Kidney (tissue), 14 donors: ENCODE data around the gene ABHD6. TPM values are rescaled to one million over a fixed set of nuclear protein-coding genes. Genes with fewer than 3 reads are reported as not detected.
A peak's percentile ranks its signal among the peaks of the same experiment; 100 is the strongest.
"Not testable (repeated sequence)": the region's sequence is repeated elsewhere in the genome, so short reads cannot be mapped to it uniquely, and the experiment has no call there.

Source experiments
- DNase-seq, 5 donors: peaks; one replicate each; pipeline ENCODE4 v3.0.0-alpha.2; 2013 to 2020
- FAIRE-seq: peaks from 2 replicates; lab custom pipeline; 2012; peaks lifted over from hg19 to GRCh38; lab: Jason Lieb, UNC
- H3K27ac ChIP-seq, 2 donors: one replicate each; pipeline ENCODE4 v1.7.0; 2013; ENCODE audit warnings: low read depth in 2 of 2, low read length in 2 of 2, inconsistent platforms in 1 of 2
- H3K27me3 ChIP-seq: one replicate; pipeline ENCODE4 v1.7.1; 2013; ENCODE audit warnings: low read length, inconsistent platforms; ENCODE audit not compliant: control insufficient read depth, insufficient read depth
- H3K36me3 ChIP-seq, 3 donors: one replicate each; pipeline versions ENCODE4 v1.7.0 to v1.7.1; 2013; ENCODE audit warnings: low read length in 3 of 3, control low read depth in 1 of 3, inconsistent platforms in 1 of 3; ENCODE audit not compliant: insufficient read depth in 3 of 3, control insufficient read depth in 2 of 3
- H3K4me1 ChIP-seq, 3 donors: one replicate each; pipeline versions ENCODE4 v1.7.0 to v1.7.1; 2013; ENCODE audit warnings: low read length in 3 of 3, inconsistent platforms in 1 of 3, low read depth in 1 of 3; ENCODE audit not compliant: control insufficient read depth in 2 of 3, insufficient read depth in 2 of 3
- H3K4me3 ChIP-seq, 3 donors: one replicate each; pipeline versions ENCODE4 v1.7.0 to v1.8.1; 2013; ENCODE audit warnings: low read length in 3 of 3, control low read depth in 1 of 3, inconsistent platforms in 1 of 3
- H3K9ac ChIP-seq, 3 donors: one replicate each; pipeline versions ENCODE4 v1.7.0 to v1.7.1; 2013; ENCODE audit warnings: low read length in 3 of 3, control low read depth in 1 of 3, inconsistent platforms in 1 of 3
- H3K9me3 ChIP-seq, 3 donors: one replicate each; pipeline versions ENCODE4 v1.7.0 to v1.7.1; 2013; ENCODE audit warnings: low read length in 3 of 3, control low read depth in 1 of 3, inconsistent platforms in 1 of 3; ENCODE audit not compliant: control insufficient read depth in 2 of 3, insufficient read depth in 1 of 3
- CTCF ChIP-seq: IDR thresholded peaks from 3 replicates; pipeline ENCODE4 v1.5.1; 2012; ENCODE audit warnings: mild to moderate bottlenecking, moderate library complexity, borderline replicate concordance; ENCODE audit not compliant: insufficient read depth; ENCODE audit errors: extremely low read depth
- intact Hi-C: fragments of 100-400 bp; cut with DNase I; formaldehyde crosslinking; loops from one replicate; pipeline ENCODE4 v1.11.1; 2022
- polyA plus RNA-seq: library from polyadenylated mRNA; stranded (reverse); fragments of 350-450 nt; fragmentation: Illumina TruSeq; extraction: RNeasy Lipid Tissue Mini Kit (QIAGEN cat#74804); gene quantifications from one replicate; pipeline ENCODE4 v1.2.3, GENCODE V29; 2014; ENCODE audit warnings: low read depth, low replicate concordance; ENCODE audit not compliant: insufficient read depth
- total RNA-seq: library from RNA; stranded (reverse); fragmentation: NEBNext Ultra II Directional; extraction: Animal tissue kit (Norgen Biotek cat#: 25700); gene quantifications from one replicate; pipeline ENCODE4 v1.2.1, GENCODE V29; 2021
- donor health status: control.
- donor health status: control.
- donor health status: control.
- donor health status: control.
- donor health status: control.
- donor health status: DM: yes; HTN: yes; CAD: no.
- donor health status: Normal renal cell carcinoma (clear cell type).

The ABHD6 gene
- total and polyA plus RNA-seq, 2 donors from 2014 or later, result 10.2 to 21.4 TPM

- Histone ChIP-seq H3K9me3 (no peaks in the 10 kb centered on the region), H3K4me1 (no peaks in the 10 kb centered on the region), H3K27me3 (no peaks in the 10 kb centered on the region), H3K27ac (no peak overlapping the region), H3K9ac (no peak overlapping the region), H3K4me3 (no peak overlapping the region), H3K36me3 (peaks cover 0 to 33% (median 14%) of the 10 kb centered on the region in 3 donors)
- FAIRE-seq (no peak), DNase-seq (no peak)
- intact Hi-C loops, result no loop called here
- TF ChIP-seq CTCF, result no peak
Measured at GRCh38 chr3:58270485-58270884, 32.9 kb downstream of the ABHD6 start.

- H3K4me1 ChIP-seq, result no peaks in the 10 kb centered on the region
- no peaks in the 10 kb centered on the region for H3K9me3 ChIP-seq
- H3K27me3 ChIP-seq, result no peaks in the 10 kb centered on the region
- no peak overlapping the region for H3K9ac ChIP-seq
- H3K27ac ChIP-seq, result peak overlapping the region in 1 of 2 donors; percentile 49
- peaks cover 0 to 32% (median 13%) of the 10 kb centered on the region in 3 donors for H3K36me3 ChIP-seq
- no peak overlapping the region for H3K4me3 ChIP-seq
- intact Hi-C loops, result no loop called here
- FAIRE-seq (no peak), DNase-seq (no peak)
- no peak for TF ChIP-seq CTCF
Measured at GRCh38 chr3:58271901-58272501, 34.4 kb downstream of the ABHD6 start.

- H3K4me1 ChIP-seq, result no peaks in the 10 kb centered on the region
- TF ChIP-seq CTCF, result no peak
- no peak overlapping the region for H3K27ac ChIP-seq
- no peak overlapping the region for H3K9ac ChIP-seq
- no peak overlapping the region for H3K4me3 ChIP-seq
- intact Hi-C loops, result no loop called here
- peaks cover 0 to 24% (median 11%) of the 10 kb centered on the region in 3 donors for H3K36me3 ChIP-seq
- no peaks in the 10 kb centered on the region for H3K27me3 ChIP-seq
- DNase-seq (no peak), FAIRE-seq (no peak)
- no peaks in the 10 kb centered on the region for H3K9me3 ChIP-seq
Measured at GRCh38 chr3:58272891-58273290, 35.3 kb downstream of the ABHD6 start.

- DNase-seq, H3K9me3 ChIP-seq, H3K4me1 ChIP-seq, FAIRE-seq, H3K27ac ChIP-seq, intact Hi-C loops, H3K4me3 ChIP-seq, H3K9ac ChIP-seq, H3K27me3 ChIP-seq: not testable (repeated sequence)
- peaks cover 0 to 19% (median 11%) of the 10 kb centered on the region in 3 donors for H3K36me3 ChIP-seq
Measured at GRCh38 chr3:58273362-58273761, 35.8 kb downstream of the ABHD6 start.
